HG03196 (cell line): ENCODE results near the gene MYL4.
"Not testable (repeated sequence)": the region's sequence is repeated elsewhere in the genome, so short reads cannot be mapped to it uniquely, and the experiment has no call there.

Experiments
- ATAC-seq: cut with Tn5 transposase; IDR thresholded peaks from one replicate; pipeline ENCODE4 v1.9.1; 2021; ENCODE audit not compliant: unreplicated experiment

MYL4 gene

DNA sequence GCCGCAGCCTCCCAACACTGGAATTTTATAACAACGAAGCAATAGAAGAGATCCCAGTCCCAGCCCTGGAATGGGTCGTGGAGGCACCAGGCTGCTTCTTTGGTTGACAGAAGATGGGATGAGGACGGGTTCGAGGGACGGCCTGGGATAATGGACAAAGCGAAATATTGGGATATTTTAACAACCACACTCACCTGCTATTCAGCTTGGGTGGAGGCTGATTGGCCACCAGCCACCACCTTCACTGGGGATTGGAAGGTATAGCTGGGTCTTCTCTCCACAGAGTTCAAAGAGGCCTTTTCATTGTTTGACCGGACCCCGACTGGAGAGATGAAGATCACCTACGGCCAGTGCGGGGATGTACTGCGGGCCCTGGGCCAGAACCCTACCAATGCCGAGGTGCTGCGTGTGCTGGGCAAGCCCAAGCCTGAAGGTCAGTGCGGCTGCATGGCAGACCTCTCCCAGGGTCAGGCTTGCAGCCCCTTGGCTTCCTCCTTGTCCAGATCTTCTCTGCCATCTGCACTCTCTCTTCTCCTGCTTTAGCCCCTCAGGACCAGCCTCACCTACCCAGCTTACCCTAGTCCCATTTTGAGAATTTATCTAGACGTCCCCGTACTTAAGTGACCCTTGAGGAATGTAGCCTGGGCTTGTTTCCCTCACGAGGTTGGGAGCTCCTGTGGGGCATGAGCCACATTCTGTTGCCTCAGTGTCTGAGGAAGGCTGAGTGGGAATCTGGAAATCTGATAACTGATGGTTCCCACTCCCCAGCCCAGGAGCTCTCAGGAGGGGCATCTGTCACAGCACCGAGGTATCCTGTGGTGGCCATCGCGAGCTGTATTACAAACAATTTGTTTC, 10.7 kb downstream of the MYL4 start:
- ATAC-seq: no peak

GRCh38 chr17:47220531-47220999, 11.4 kb downstream of the MYL4 start:
- no peak for ATAC-seq

- no peak for ATAC-seq
These were observed 12.0 kb downstream of the MYL4 start for GRCh38 chr17:47221154-47221553.

DNA sequence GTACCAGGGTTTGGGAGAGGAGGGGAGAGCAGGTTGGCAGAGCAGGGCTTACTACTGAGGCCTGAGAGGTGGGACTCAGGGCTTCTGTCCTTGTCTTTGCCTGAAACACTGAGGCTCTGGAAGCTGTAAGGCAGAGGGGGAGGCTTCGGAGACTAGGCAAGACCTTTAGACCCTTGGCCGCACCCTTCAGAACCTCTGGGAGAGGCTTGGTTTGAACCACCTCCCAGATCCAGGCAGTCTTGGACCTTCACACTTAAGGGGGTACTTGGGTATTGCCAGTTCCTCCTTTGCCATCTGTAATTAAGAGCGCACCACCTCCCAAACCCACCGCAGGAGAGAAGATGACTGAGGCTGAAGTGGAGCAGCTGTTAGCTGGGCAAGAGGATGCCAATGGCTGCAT, 12.9 kb downstream of the MYL4 start:
- ATAC-seq: no peak

DNA sequence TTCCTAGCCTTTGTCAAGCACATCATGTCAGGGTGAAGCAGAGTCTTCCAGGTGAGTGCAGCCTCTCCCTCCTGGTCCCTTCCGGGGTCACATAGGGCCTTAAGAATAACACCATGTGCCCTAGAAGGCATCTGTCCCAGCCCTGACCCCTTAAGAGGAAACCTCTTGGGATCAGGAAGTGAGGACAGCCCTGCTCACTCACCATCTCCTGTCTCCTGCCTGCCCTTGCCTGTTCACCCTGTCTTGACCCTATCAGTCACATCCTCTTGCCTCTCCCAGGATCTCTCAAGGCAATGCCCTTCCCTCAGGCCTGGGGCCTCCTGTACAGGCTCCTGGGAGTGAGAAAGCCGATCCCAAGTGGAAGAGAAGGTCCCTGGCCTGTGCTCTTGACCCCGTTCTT, 13.9 kb downstream of the MYL4 start:
- ATAC-seq: no peak

- no peak for ATAC-seq
These were observed 14.3 kb downstream of the MYL4 start for GRCh38 chr17:47223460-47223859.

DNA sequence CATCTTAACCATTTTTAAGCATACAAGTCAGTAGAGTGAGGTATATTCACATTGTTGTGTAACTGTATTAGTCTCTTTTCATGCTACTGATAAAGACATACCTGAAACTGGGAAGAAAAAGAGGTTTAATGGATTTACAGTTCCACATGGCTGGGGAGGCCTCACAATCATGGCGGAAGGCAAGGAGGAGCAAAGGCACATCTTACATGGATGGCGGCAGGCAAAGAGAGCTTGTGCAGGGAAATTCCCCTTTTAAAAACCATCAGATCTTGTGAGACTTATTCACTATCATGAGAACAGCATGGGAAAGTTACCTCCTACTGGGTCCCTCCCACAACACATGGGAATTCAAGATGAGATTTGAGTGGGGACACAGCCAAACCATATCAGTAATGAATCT, 14.9 kb downstream of the MYL4 start:
- not testable (repeated sequence) for ATAC-seq

DNA sequence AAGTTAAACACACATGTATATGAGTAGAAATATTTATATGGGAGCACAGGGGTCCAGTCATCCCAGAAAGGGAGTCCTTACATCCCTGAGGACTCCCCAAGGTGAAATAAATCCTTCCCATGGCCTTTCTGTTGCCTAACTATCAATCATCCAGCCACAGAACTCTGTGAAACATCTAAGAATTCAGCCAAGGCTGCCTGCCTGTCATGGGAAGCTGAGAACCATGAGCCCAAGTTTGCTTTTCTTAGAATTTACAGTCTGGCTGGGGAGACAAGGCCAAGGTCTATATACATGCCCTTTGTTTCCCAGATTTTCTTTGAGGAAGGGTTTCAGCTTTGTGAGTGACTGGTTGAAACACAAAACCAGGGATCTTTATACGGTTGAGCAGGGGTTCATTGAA, 15.8 kb downstream of the MYL4 start:
- no peak for ATAC-seq

DNA sequence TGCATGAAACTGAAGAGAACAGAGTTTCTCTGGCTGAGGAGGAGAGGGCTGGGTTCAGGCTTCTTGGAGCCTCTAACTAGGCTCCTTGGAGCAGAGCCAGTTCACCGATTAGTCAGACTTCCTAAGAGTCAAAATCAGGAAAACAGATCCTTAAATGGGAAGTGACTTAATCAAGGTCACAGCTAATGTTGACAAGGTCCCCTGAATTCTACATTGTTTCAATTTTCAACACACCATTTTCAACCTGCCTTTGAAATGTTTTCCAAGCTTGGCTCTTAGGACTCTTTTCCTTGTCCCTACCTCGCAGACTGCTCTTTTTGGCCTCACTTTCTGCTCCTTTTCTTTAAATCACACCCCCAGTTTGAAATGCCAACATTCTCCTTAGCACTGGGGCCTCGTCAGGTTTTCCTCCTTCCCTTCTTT, 16.3 kb downstream of the MYL4 start:
- ATAC-seq: no peak

DNA sequence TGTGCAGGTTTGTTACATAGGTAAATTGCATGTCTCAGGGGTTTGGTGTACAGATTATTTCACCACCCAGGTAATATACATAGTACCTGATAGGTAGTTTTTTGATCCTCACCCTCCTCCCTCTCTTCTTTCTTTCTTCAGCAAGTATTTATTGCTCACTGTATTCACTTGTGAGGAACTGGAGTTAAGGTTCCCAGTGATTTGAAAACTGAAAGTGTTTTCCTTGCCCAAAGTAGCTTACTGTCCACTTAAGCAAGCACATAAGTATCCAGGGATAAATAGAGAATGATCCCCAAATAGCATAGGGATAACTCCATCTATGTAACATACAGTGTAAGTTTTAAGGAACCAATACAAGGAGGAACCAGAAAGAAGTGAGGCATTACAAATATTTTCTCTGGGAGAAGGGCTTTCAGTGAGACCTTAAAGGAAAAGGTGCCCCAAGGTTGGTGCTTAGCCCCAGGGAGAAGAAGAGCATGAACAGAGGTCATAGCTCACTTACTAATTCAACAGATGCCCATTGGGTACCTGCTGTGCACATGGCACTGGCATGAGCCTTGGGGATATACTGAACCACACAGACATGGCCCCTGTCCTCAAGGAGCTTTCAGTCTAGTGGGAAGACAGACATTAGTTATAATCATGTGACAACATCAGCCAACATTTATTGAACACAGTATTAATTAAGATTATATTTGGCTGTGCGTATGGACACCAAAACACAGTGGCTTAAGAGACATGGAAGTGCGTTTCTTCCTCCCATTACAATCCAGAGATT, 17.0 kb downstream of the MYL4 start:
- ATAC-seq: no peak

DNA sequence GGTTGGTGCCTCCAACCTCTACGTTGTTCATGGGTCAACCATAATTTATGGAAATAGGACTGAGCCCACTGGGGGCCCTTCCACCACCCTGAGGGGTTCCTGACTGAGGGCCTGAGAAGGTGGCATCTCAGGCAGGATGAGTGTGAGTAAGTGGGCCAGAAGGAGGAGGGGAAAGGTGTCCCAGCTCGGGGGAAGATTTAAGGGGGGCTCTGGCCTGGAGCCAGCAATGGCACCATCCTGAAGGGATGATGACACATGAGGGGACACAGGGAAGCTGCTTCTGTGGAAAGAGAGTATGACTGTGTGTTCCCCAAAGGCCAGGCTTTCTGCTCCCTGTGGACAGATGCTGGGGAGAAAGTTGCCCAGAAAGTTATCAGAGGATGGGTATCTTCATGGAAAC, 18.7 kb downstream of the MYL4 start:
- ATAC-seq: no peak

GRCh38 chr17:47229535-47230443, 20.6 kb downstream of the MYL4 start:
- no peak for ATAC-seq

DNA sequence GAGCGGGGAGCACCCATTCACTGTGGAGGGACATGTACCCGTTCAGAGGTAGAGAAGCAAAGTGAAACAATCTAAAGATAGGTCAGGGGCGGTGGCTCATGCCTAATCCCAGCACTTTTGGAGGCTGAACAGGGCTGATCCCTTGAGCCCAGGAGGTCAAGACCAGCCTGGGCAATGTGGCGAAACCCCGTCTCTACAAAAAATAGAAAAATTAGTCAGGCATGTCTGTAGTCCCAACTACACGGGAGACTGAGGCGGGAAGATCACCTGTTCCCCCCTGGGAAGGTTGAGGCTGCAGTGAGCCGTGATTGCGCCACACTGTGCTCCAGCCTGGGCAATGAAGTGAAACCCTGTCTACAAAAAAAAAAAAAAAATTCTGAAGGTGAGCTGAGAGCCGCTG, 21.7 kb downstream of the MYL4 start:
- ATAC-seq: no peak

GRCh38 chr17:47231334-47231733, 22.2 kb downstream of the MYL4 start:
- ATAC-seq: no peak

GRCh38 chr17:47231866-47232265, 22.7 kb downstream of the MYL4 start:
- ATAC-seq: no peak

DNA sequence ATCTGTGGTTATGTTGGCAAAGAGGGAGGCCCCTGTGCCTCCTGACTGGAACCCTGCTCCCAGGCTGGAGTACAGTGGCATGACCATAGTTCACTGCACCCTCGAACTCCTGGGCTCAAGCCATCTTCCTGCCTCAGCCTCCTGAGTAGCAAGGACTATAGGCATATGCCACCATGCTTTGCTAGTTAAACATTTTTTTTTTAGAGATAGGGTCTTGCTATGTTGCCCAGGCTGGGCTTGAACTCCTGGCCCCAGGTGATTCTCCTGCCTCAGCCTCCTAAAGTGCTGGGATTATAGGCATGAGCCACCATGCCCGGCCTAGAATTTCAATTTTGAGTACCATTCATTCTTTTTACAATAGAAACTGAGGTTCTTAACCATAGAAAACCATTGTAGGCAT, 23.3 kb downstream of the MYL4 start:
- no peak for ATAC-seq

GRCh38 chr17:47235506-47235905, 26.4 kb downstream of the MYL4 start:
- no peak for ATAC-seq

DNA sequence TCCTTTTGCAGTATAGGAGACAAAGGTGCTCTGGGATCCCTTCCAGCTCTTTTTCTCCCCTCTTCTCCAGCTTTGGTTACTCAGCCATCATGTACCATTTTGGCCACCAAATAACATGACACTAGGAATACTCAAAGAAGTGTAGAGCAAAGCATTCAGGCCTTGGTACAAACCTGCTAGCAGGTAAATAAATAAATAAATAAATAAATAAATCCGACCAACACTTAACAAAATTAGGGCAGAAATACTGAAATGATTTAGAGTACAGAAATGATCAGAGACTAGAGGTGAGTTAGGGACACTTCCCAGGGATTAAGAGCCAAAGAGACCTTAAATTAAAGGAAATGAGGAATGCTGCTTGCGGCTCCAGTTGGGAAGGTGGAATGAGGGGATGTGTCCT, 26.8 kb downstream of the MYL4 start:
- ATAC-seq: no peak

GRCh38 chr17:47237841-47238240, 28.7 kb downstream of the MYL4 start:
- ATAC-seq: no peak

- ATAC-seq: no peak
These were observed 29.3 kb downstream of the MYL4 start for GRCh38 chr17:47238321-47239010.

DNA sequence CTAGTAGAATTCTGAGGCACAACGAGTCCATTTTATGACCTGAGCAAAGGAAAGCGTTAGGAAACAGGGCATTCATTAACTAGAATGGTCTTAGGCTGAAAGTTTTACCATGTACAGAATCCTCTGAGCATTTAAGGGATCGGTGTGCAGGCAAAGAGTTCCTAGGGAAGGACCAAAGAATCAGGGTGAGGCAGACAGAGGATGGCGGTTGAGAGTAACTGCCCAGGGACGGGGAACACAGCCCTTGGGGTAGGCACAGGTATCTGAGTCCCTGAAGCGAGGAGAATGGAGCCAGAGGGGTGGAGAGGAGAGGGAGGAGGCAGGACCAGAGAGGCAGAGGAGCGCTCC, 30.4 kb downstream of the MYL4 start:
- no peak for ATAC-seq
